T-helper 1 cell treated with Interleukin-12 subunit alpha and Interleukin-12 subunit beta and Interleukin-4 antibody, amounts not matched to agents 30 μg/mL and 1 μg/mL, for 36 hours (primary cell): Measurements from ENCODE around the gene FEN1.

Source experiments
- H3K27ac Mint-ChIP-seq: one replicate; pipeline ENCODE4 v1.8.0; 2021; ENCODE audit warnings: mild to moderate bottlenecking, mixed read lengths
- H3K27me3 Mint-ChIP-seq: one replicate; pipeline ENCODE4 v1.8.0; 2021; ENCODE audit warnings: low read depth, mixed read lengths
- H3K36me3 Mint-ChIP-seq: one replicate; pipeline ENCODE4 v1.8.0; 2021; ENCODE audit warnings: low read depth, mixed read lengths
- H3K4me1 Mint-ChIP-seq: one replicate; pipeline ENCODE4 v1.8.0; 2021; ENCODE audit warnings: low read depth, mixed read lengths
- H3K4me3 Mint-ChIP-seq: one replicate; pipeline ENCODE4 v1.8.0; 2021; ENCODE audit warnings: mild to moderate bottlenecking, moderate library complexity, mixed read lengths
- H3K9me3 Mint-ChIP-seq: one replicate; pipeline ENCODE4 v1.8.0; 2021; ENCODE audit warnings: mixed read lengths

Gene FEN1

GRCh38 chr11:61811831-61812230, 19.1 kb downstream of the FEN1 start:
- Mint-ChIP-seq H3K9me3 (no peaks in the 10 kb centered on the region), H3K27ac (no peak overlapping the region), H3K4me3 (no peak overlapping the region), H3K36me3 (peaks cover 45% of the 10 kb centered on the region), H3K4me1 (peaks cover 20% of the 10 kb centered on the region), H3K27me3 (no peaks in the 10 kb centered on the region)

DNA sequence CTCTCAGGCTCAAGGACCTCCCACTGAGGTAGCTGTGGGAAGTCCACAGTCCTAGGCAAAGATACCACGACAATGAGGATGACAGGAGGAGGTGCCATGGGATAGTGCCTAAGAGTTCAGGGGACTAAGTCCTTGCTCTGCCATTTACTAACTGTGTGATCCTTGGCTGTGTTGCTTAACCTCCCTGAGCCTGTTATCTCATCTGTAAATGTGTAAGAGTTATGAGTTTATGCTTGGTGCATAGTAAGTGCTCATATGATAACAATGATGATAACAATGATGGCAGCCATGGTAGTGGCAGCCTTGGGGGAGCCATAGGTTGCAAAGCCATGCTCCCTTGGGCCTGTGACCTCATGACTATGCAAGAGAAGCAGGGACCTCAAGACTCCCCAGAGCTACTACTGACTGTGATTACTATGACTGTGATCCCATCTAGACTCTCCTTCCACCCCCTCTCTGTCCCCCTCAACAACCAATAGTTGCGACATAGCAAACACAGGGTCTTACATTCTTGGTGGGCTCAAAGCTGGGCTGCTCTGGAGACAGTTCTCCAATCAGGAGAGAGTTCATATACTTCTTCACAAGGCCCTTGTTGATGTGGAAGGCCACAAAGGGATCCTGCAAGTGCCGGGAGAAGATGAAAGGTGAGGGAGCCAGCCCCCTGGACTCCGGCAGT, 20.2 kb downstream of the FEN1 start:
- peaks cover 4% of the 10 kb centered on the region for H3K27me3 Mint-ChIP-seq
- peaks cover 40% of the 10 kb centered on the region for H3K36me3 Mint-ChIP-seq
- H3K4me3 Mint-ChIP-seq = no peak overlapping the region
- no peaks in the 10 kb centered on the region for H3K9me3 Mint-ChIP-seq
- peaks cover 23% of the 10 kb centered on the region for H3K4me1 Mint-ChIP-seq
- no peak overlapping the region for H3K27ac Mint-ChIP-seq

DNA sequence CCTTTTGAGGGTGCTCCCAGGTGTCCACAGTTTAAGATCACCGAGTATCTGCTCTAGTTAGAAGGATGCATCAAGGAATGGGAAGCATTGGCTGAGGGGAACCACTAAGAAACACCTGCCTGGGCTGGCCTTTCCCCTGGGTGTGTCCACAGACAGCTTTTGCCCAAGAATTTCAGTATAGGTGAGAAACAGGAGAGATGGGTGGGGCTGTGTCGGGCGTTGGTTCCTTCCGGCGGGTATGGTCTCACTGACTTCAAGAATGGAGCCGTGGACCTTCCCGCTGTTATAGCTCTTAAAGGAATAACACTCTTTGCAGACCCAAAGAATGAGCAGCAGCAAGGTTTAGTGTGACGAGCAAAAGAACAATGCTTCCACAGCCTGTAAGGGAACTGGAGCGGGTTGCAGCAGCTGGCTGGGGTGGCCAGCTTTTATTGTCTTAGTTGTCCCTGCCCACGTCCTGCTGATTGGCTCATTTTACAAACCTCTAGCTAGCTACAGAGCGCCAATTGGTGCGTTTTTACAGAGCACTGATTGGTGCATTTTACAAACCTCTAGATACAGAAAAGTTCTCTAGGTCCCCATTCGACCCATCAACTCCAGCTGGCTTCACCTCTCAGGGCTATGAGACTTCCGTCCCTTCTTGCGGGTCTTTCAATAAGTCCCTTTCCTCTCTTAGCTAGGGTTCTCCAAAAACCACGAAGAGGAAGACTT, 21.7 kb downstream of the FEN1 start:
- H3K27ac Mint-ChIP-seq = peak overlapping the region; percentile 93
- H3K36me3 Mint-ChIP-seq = peaks cover 31% of the 10 kb centered on the region
- peaks cover 5% of the 10 kb centered on the region for H3K27me3 Mint-ChIP-seq
- peak overlapping the region; percentile 99 for H3K4me3 Mint-ChIP-seq
- H3K9me3 Mint-ChIP-seq = no peaks in the 10 kb centered on the region
- H3K4me1 Mint-ChIP-seq = peaks cover 19% of the 10 kb centered on the region

DNA sequence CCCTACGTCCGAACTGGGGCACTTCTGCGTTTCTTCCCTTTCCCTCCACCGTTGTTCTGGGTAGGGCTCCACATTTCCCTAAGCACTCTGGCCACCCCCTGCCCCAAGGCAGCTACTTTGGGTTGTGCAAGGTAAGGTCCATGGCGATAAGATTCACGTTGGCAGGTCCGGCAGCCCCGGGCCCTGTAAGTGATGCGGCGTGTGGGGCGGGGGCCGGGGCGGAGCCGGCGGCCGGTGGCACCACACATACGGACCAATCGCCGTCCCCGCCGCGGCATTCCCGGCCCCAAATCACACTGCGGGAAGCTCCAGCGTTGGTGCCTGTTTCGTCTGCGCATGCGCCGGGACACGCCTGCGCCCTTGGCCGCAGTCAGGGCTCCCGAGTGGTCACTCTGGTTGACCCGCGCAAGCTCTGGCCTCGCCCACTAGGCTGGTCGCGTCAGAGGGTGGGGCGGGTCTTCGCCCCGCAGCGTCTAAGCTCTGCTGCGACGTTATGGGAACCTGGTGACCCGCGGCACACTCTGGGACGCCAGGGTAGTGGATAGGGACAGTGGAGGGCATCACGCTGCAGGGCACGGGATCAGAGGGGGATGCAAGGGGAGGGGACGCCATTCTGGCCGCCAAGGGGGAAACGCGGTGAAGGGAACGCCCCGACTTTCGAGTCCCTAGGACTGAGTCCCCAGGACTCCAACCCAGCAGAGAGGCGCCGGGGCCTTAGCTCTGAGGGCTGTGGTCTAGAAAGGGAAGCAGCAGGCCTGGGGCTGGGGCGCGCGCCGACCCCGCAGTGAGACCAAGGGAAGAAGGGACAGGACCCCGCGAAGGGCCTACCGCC, 22.5 kb downstream of the FEN1 start:
- Mint-ChIP-seq H3K4me1 (peaks cover 19% of the 10 kb centered on the region), H3K4me3 (peak overlapping the region; percentile 99), H3K9me3 (no peaks in the 10 kb centered on the region), H3K27me3 (peaks cover 5% of the 10 kb centered on the region), H3K27ac (peak overlapping the region; percentile 93), H3K36me3 (peaks cover 29% of the 10 kb centered on the region)

DNA sequence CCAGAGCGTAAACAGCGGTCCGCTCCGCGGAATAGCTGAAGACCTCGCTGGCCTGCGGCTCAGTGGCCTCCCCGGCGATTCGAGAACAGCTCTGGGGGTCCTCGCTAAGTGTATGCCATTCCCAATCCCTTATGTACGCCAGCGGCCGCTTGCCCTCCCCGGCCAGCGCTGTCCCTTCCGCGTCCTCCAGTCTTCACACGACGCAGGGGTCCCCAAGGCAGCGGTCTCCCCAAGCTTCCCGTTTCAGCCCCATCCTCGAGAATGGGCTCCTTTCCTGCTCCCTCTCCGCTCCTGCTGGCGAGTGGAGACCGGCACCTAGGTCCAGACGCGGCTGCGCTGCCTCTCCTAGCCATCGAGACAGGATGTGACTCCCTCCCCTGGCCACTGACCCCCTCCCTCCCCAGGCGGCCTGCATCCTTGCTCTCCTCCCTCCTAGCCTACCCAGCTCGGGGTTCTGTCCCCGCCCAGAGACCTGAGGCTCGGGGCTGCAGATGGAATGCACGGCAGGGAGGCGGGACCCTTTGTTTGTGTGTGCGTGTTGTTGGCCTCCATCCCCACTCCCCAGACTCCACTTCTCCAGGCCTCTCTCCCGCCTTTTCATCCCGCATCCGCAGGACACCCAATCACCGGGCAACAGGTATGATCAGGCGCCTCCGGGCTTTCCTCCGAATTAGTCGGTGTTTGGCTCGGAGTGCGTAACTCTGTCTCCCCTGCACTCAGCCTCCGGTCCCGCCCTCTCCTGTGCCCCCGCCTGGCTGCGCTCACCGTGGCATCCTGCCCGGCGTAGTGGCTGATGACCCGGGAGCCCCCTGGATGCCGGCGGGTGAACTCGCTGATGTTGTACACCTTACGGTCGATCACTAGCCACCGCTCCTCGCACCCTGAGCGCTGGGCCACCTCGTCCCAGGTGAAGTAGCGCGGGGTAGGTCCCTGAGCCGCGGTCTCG, 23.4 kb downstream of the FEN1 start:
- H3K36me3 Mint-ChIP-seq = peaks cover 23% of the 10 kb centered on the region
- H3K27ac Mint-ChIP-seq = peak overlapping the region; percentile 98
- H3K4me1 Mint-ChIP-seq = peaks cover 19% of the 10 kb centered on the region
- peaks cover 5% of the 10 kb centered on the region for H3K27me3 Mint-ChIP-seq
- H3K9me3 Mint-ChIP-seq = no peaks in the 10 kb centered on the region
- H3K4me3 Mint-ChIP-seq = peak overlapping the region; percentile 99

DNA sequence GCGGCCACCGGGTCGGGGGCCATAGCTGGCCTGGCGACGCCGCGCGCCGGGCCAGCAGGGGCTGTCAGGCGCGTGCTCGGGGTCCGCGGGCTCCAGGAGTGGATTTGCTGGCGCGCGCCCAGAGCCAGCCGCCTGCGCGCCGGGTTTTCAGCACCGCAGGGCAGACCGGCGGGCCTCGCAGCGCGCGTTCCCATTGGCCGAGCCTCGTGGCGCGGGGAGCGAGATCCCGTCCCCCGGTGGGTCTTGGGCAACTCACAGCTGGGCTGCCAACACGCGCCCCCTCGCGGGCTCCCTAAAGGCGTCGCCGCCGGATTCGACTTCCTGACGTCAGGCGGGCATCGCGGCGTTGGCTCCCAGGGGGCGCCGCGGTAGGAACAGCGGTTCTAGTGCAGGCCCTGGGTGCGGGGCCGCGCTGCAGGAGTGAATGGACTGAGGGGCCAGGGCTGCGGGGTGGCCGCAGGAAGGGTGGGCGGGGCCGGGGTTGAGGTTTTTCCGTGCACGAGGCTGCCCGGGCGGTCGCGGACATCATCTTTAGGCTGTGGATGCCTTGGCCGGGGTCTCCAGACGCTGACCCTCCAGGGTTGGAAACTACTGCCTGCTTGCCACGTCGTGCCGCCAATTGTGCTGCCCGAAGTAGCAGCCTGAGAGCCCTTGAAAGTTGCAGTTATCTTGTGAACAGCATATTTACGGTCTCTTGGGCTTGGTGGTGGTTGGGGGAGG, 24.2 kb downstream of the FEN1 start, which contains the start of gene FADS1:
TSS of gene FADS1 (minus strand) at position 268 of the 720 bp plus-strand sequence. CDS start at position 194, 74 bp downstream.
- H3K4me3 Mint-ChIP-seq = peak within 1 kb of the TSS; percentile 99

GRCh38 chr11:61817471-61818202, 24.9 kb downstream of the FEN1 start:
- Mint-ChIP-seq H3K9me3 (no peaks in the 10 kb centered on the region), H3K27ac (no peak overlapping the region), H3K4me3 (peak overlapping the region; percentile 79), H3K36me3 (peaks cover 16% of the 10 kb centered on the region), H3K27me3 (peaks cover 5% of the 10 kb centered on the region), H3K4me1 (peaks cover 18% of the 10 kb centered on the region)

More for the DNA sequence above, 24.2 kb downstream of the FEN1 start, which contains the start of gene FADS1:
- H3K27me3 Mint-ChIP-seq = peaks cover 5% of the 10 kb centered on the region
- H3K27ac Mint-ChIP-seq = peak within 1 kb of the TSS; percentile 98
- H3K36me3 Mint-ChIP-seq = peaks cover 21% of the 10 kb centered on the region
- no peaks in the 10 kb centered on the region for H3K9me3 Mint-ChIP-seq
- H3K4me1 Mint-ChIP-seq = peaks cover 19% of the 10 kb centered on the region

DNA sequence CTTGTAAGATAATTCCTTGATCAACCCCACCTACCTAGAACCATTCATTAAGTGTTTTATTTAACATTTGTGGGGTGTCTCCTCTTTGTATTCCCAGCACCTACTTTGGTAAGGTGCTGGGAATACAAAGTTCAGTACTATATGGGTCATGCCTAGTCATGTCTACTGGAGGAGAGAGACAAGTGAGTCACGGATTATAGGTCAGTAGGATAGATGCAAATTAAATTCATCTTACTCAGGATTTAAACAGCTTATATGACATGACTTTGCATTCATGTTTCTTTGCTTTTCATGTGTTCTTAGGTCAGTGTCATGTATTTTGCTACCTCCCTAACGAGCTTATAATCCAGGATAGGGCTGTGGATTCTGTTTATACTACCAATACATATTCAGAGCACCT, 27.5 kb downstream of the FEN1 start:
- H3K27ac Mint-ChIP-seq = no peak overlapping the region
- peaks cover 5% of the 10 kb centered on the region for H3K27me3 Mint-ChIP-seq
- no peaks in the 10 kb centered on the region for H3K9me3 Mint-ChIP-seq
- H3K4me1 Mint-ChIP-seq = peaks cover 11% of the 10 kb centered on the region
- no peak overlapping the region for H3K4me3 Mint-ChIP-seq
- peaks cover 2% of the 10 kb centered on the region for H3K36me3 Mint-ChIP-seq

- peaks cover 34% of the 10 kb centered on the region for H3K4me1 Mint-ChIP-seq
- H3K27me3 Mint-ChIP-seq = no peaks in the 10 kb centered on the region
- peak overlapping the region; percentile 89 for H3K27ac Mint-ChIP-seq
- peak overlapping the region; percentile 85 for H3K4me3 Mint-ChIP-seq
- H3K36me3 Mint-ChIP-seq = peaks cover 5% of the 10 kb centered on the region
- H3K9me3 Mint-ChIP-seq = no peaks in the 10 kb centered on the region
Measured at GRCh38 chr11:61826930-61827570, 34.3 kb downstream of the FEN1 start.

DNA sequence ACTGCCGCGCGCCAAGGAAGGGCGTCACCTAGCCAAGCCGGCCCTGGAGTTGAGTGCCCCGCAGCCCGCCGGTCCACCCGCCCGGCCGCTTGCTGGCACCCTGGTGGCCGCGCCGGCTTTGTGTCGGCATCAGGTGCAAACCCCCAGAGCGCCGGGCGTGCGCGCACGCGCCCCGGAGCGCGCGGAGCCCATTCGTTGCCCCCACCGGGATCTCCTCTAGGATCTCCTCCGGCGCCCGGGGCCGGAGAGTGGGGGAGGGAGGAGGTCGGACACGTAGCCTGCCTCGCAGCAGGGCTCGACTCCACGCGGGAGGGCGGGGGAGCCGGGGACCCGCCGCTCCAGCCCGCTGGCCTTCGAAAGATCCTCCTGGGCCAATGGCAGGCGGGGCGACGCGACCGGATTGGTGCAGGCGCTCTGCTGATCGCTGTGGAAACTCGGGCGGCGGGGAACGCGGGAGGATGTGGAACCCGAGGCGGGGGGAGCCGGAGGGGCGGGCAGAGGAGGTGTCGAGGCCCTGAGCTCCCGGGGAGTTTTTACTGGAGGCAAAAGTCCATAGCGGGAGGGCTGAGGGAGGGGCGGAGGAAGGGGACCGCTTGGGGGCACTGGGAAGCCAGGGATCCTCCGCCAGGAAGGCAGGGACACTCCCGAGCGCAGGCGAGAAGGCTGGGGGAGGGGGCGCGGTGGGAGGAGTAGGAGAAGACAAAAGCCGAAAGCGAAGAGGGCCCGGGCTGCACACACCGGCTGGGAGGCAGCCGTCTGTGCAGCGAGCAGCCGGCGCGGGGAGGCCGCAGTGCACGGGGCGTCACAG, 35.1 kb downstream of the FEN1 start, which contains the start of gene FADS2:
TSS of gene FADS2 (plus strand) at position 730 of the 808 bp plus-strand sequence. CDS start 91 bp downstream, outside the sequence.
- peaks cover 39% of the 10 kb centered on the region for H3K4me1 Mint-ChIP-seq
- peak within 1 kb of the TSS; percentile 93 for H3K27ac Mint-ChIP-seq
- peaks cover 5% of the 10 kb centered on the region for H3K36me3 Mint-ChIP-seq
- H3K9me3 Mint-ChIP-seq = no peaks in the 10 kb centered on the region
- H3K4me3 Mint-ChIP-seq = peak within 1 kb of the TSS; percentile 85
- no peaks in the 10 kb centered on the region for H3K27me3 Mint-ChIP-seq

DNA sequence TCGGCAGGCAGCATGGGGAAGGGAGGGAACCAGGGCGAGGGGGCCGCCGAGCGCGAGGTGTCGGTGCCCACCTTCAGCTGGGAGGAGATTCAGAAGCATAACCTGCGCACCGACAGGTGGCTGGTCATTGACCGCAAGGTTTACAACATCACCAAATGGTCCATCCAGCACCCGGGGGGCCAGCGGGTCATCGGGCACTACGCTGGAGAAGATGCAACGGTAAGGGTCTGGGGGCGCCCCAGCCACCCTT, 35.6 kb downstream of the FEN1 start:
- H3K4me3 Mint-ChIP-seq = peak overlapping the region; percentile 85
- no peaks in the 10 kb centered on the region for H3K9me3 Mint-ChIP-seq
- H3K36me3 Mint-ChIP-seq = peaks cover 8% of the 10 kb centered on the region
- H3K27ac Mint-ChIP-seq = peak overlapping the region; percentile 93
- H3K4me1 Mint-ChIP-seq = peaks cover 44% of the 10 kb centered on the region
- H3K27me3 Mint-ChIP-seq = no peaks in the 10 kb centered on the region
